K562 (cell line): ENCODE results near the gene TMEM229B. TPM values are rescaled to one million over a fixed set of nuclear protein-coding genes. Genes with fewer than 3 reads are reported as not detected.

Source experiments
- EP400 ChIP-seq: fragments of 450-650 bp; IDR thresholded peaks from 2 replicates; pipeline ENCODE4 v1.6.1; 2017; ENCODE audit warnings: antibody characterized with exemption, mild to moderate bottlenecking, moderate library complexity
- HDGF ChIP-seq: fragments of 450-650 bp; IDR thresholded peaks from 2 replicates; pipeline ENCODE4 v1.6.1; 2016
- PHF21A ChIP-seq: fragments of 450-650 bp; IDR thresholded peaks from 2 replicates; pipeline ENCODE4 v1.6.1; 2017; ENCODE audit warnings: low read depth, borderline replicate concordance
- SNIP1 ChIP-seq: fragments of 450-650 bp; IDR thresholded peaks from 2 replicates; pipeline ENCODE4 v1.7.1; 2017; ENCODE audit warnings: low read depth, mild to moderate bottlenecking
- TRIM24 ChIP-seq, 2 experiments: fragments of 450-650 bp; IDR thresholded peaks; 2 replicates each; pipeline ENCODE4 v1.6.1; 2016
- ZNF174 ChIP-seq: fragments of 250-450 bp; sonication (Bioruptor Pico); IDR thresholded peaks from 2 replicates; pipeline ENCODE4 v1.4.0; 2020; ENCODE audit warnings: mild to moderate bottlenecking
- polyA plus RNA-seq, 8 experiments: library from polyadenylated mRNA; depleted of rRNA in 4 of 8; stranded (reverse) in 5 of 8; unstranded in 3 of 8; fragments of >200 nt; fragmentation: Nextera tagmentation in 2 of 8; fragmentation: Illumina TruSeq in 1 of 8; extraction: Ambion mirVana in 2 of 8; extraction: Trizol in 1 of 8; gene quantifications; 2 replicates each; pipeline versions ENCODE4 v1.2.1 to v1.2.3, GENCODE V29; 2011 to 2014; ENCODE audit warnings: inconsistent platforms in 1 of 8, missing spikeins in 1 of 8
- total RNA-seq, 7 experiments: library from RNA; depleted of rRNA in 6 of 7; stranded (reverse); fragments of >200 nt in 6 of 7; fragmentation: Illumina TruSeq in 2 of 7; extraction: Trizol in 2 of 7; gene quantifications; 2 replicates each; pipeline versions ENCODE4 v1.2.1 to v1.2.3, GENCODE V29; 2011 to 2021; ENCODE audit warnings: low replicate concordance in 1 of 7
- TF ChIP-seq, protein P1 (sequence below), 2 experiments: fragments of 150-350 bp in 1 of 2; IDR thresholded peaks; 2 replicates each; pipeline ENCODE4 v1.6.1; 2012 to 2016; ENCODE audit warnings: low read depth in 2 of 2, low read length in 2 of 2, mild to moderate bottlenecking in 1 of 2, moderate library complexity in 1 of 2
- TF ChIP-seq, protein P2 (sequence below): sonication (generic); formaldehyde crosslinking; IDR thresholded peaks from 2 replicates; pipeline ENCODE4 v1.9.0; 2022; ENCODE audit warnings: mild to moderate bottlenecking, missing genetic modification reagents

TMEM229B gene
- total and polyA plus RNA-seq, 9 of the 15 experiments (the other 6 are each of a cell fraction or from before 2014, with no cell fraction given), result not detected

DNA sequence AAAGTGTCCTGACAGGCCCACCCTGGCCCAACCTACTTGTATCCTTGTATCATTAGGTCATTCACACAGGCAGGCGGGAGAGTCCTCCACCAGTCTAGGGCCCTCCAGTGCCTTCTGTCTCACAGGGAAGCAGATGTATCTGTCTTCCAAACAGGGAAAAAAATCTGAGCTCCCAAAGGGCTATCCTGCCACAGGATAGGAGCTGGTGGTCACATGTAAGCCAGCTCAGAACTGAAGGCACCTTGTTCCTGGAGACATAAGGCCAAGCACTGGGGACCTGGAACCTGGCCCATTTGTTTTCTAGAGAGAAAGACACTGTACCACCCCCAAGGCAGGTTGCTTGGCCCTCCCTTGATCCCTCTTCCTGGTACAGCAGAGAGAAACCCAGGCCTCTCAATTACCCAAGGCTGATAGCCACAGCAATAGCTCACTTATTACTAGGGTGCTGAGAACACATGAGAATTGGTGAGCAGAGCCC is 25.1 kb upstream of the TMEM229B start (continued):
- TF ChIP-seq, protein P1, sequence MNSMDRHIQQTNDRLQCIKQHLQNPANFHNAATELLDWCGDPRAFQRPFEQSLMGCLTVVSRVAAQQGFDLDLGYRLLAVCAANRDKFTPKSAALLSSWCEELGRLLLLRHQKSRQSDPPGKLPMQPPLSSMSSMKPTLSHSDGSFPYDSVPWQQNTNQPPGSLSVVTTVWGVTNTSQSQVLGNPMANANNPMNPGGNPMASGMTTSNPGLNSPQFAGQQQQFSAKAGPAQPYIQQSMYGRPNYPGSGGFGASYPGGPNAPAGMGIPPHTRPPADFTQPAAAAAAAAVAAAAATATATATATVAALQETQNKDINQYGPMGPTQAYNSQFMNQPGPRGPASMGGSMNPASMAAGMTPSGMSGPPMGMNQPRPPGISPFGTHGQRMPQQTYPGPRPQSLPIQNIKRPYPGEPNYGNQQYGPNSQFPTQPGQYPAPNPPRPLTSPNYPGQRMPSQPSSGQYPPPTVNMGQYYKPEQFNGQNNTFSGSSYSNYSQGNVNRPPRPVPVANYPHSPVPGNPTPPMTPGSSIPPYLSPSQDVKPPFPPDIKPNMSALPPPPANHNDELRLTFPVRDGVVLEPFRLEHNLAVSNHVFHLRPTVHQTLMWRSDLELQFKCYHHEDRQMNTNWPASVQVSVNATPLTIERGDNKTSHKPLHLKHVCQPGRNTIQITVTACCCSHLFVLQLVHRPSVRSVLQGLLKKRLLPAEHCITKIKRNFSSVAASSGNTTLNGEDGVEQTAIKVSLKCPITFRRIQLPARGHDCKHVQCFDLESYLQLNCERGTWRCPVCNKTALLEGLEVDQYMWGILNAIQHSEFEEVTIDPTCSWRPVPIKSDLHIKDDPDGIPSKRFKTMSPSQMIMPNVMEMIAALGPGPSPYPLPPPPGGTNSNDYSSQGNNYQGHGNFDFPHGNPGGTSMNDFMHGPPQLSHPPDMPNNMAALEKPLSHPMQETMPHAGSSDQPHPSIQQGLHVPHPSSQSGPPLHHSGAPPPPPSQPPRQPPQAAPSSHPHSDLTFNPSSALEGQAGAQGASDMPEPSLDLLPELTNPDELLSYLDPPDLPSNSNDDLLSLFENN (IDR thresholded peaks at IDR 0.05; ENCODE audit: low read depth in 2 of 2, low read length in 2 of 2), result no peak
- TF ChIP-seq ZNF174 (no peak), TRIM24 (IDR thresholded peaks at IDR 0.05) (no peak), EP400 (no peak), PHF21A (no peak), SNIP1 (no peak), HDGF (no peak)
- TF ChIP-seq, protein P2, sequence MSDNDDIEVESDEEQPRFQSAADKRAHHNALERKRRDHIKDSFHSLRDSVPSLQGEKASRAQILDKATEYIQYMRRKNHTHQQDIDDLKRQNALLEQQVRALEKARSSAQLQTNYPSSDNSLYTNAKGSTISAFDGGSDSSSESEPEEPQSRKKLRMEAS (CRISPR knock-in tag), result no peak
